Measurements from ENCODE around the gene NEDD4. TPM values are rescaled to one million over a fixed set of nuclear protein-coding genes. Genes with fewer than 3 reads are reported as not detected.
A peak's percentile ranks its signal among the peaks of the same experiment; 100 is the strongest.

NEDD4 gene
- total RNA-seq, 2 donors from 2014 or later = 10.4 to 16.5 TPM

DNA sequence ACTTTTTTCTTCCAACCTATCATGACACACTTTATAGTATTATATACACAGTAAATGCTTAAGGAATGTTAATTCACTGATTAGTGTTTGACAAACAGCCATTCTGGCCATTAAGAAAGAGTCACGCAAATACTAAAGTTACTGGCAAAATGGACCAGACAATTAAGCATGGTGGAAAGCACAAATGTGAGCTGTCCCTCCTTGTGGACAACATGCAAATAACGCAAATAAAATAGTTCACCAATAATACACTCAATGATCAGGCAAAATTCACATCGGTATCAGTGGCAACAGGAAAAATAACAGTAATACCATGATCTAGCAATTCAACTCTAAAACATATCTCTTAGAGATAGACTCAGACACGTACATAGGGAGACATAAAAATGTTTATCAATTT lies 71.7 kb downstream of the NEDD4 start:
- no peaks in the 10 kb centered on the region for H3K36me3 ChIP-seq (ENCODE audit: control insufficient read depth, insufficient read depth, low read length)
- H3K27ac Mint-ChIP-seq = no peak overlapping the region
- TF ChIP-seq, protein P1, sequence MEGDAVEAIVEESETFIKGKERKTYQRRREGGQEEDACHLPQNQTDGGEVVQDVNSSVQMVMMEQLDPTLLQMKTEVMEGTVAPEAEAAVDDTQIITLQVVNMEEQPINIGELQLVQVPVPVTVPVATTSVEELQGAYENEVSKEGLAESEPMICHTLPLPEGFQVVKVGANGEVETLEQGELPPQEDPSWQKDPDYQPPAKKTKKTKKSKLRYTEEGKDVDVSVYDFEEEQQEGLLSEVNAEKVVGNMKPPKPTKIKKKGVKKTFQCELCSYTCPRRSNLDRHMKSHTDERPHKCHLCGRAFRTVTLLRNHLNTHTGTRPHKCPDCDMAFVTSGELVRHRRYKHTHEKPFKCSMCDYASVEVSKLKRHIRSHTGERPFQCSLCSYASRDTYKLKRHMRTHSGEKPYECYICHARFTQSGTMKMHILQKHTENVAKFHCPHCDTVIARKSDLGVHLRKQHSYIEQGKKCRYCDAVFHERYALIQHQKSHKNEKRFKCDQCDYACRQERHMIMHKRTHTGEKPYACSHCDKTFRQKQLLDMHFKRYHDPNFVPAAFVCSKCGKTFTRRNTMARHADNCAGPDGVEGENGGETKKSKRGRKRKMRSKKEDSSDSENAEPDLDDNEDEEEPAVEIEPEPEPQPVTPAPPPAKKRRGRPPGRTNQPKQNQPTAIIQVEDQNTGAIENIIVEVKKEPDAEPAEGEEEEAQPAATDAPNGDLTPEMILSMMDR (conservative IDR thresholded peaks at IDR 0.05) = peak; percentile 46
- no peaks in the 10 kb centered on the region for H3K9me3 ChIP-seq (ENCODE audit: control insufficient read depth, low read length)
- no peaks in the 10 kb centered on the region for H3K36me3 Mint-ChIP-seq (ENCODE audit: low read depth)
- 91 to 96% methylated on average over 1 to 3 of the region's 4 CpGs for WGBS, 2 experiments (ENCODE audit: insufficient coverage in 1 of 2, insufficient read length in 1 of 2)
- H3K4me3 ChIP-seq (ENCODE audit: low read length) = no peak overlapping the region
- no peak overlapping the region for H3K27ac ChIP-seq (ENCODE audit: low read depth, low read length)
- no peak overlapping the region for H3K9ac ChIP-seq (ENCODE audit: extremely low read depth, low read length, poor library complexity, severe bottlenecking)
- no peaks in the 10 kb centered on the region for H3K27me3 Mint-ChIP-seq (ENCODE audit: insufficient read depth)
- DNase-seq = no peak
- no peaks in the 10 kb centered on the region for H3K9me3 Mint-ChIP-seq
- no peaks in the 10 kb centered on the region for H3K4me1 Mint-ChIP-seq
- no peaks in the 10 kb centered on the region for H3K4me1 ChIP-seq (ENCODE audit: control insufficient read depth, insufficient read depth, low read length)
- no peaks in the 10 kb centered on the region for H3K27me3 ChIP-seq (ENCODE audit: control insufficient read depth, insufficient read depth, low read length, poor library complexity, severe bottlenecking)
- no peak overlapping the region for H3K4me3 Mint-ChIP-seq

DNA sequence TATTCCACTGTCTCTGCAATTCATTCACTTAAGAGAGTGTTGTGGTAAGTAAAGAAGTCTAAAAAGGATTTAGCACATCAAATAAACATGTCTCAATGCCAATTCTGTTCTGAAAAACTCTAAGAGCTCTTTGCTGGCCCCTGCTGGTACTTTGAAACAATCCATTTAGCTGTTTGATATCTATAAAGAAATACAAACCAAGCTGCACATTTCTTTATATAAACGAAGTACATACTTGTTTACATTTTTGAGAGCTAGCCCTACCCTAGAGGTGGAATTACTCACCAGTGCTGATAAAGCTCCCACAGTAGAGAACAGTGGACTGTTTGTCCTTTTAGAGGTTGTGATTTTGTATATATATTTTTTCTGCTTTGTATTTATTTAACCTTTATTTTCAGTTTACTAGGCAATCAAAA lies 75.5 kb downstream of the NEDD4 start:
- Mint-ChIP-seq H3K27ac (no peak overlapping the region), H3K27me3 (ENCODE audit: insufficient read depth) (no peaks in the 10 kb centered on the region), H3K36me3 (ENCODE audit: low read depth) (no peaks in the 10 kb centered on the region), H3K4me3 (no peak overlapping the region), H3K4me1 (no peaks in the 10 kb centered on the region), H3K9me3 (no peaks in the 10 kb centered on the region)
- Histone ChIP-seq H3K9ac (ENCODE audit: extremely low read depth, low read length, poor library complexity, severe bottlenecking) (no peak overlapping the region), H3K27me3 (ENCODE audit: control insufficient read depth, insufficient read depth, low read length, poor library complexity, severe bottlenecking) (no peaks in the 10 kb centered on the region), H3K4me3 (ENCODE audit: low read length) (no peak overlapping the region), H3K4me1 (ENCODE audit: control insufficient read depth, insufficient read depth, low read length) (no peaks in the 10 kb centered on the region), H3K36me3 (ENCODE audit: control insufficient read depth, insufficient read depth, low read length) (no peaks in the 10 kb centered on the region), H3K27ac (ENCODE audit: low read depth, low read length) (no peak overlapping the region), H3K9me3 (ENCODE audit: control insufficient read depth, low read length) (no peaks in the 10 kb centered on the region)
- WGBS, 2 experiments (ENCODE audit: insufficient coverage in 1 of 2, insufficient read length in 1 of 2) = 0% methylated on average over 1 of the region's 1 CpG; no CpG with 5 or more reads in 1 of the 2 experiments
- TF ChIP-seq, protein P1 (conservative IDR thresholded peaks at IDR 0.05) = peak; percentile 73
- DNase-seq = no peak

DNA sequence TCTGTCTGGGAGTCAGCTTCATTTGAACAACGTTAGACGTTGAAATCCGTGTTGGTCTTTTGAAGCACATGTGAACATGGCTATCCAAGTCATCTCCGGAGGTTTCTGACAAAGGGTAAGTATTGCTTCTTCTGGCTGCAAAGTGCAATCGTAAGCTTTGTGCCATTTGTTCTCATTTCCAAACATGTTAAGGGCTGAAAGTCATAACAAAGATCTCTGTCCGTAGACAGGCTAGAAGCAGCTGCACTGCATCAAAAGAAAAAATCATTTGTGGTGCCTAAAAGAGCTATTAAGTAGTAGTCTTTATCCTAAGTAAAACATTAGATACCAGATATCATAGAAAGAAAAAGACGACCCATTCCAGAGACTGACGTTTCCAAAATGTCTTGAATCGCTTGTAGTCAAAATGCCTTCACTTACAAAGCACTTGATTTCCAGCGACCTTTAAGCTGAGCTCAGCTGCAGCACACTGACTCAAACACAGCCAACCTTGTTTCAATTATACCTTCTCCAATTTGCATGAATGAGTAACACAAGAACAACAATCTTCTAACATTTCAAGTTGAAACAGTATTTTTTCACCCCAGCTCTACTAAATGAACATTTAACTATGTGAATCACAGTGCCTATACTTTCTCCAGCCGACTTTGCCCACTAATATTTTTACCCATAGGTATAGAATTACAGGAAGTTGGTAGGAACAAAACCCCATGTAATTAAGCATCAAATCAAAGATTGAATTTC lies 76.6 kb downstream of the NEDD4 start:
- no peaks in the 10 kb centered on the region for H3K4me1 Mint-ChIP-seq
- Histone ChIP-seq H3K4me1 (ENCODE audit: control insufficient read depth, insufficient read depth, low read length) (no peaks in the 10 kb centered on the region), H3K9ac (ENCODE audit: extremely low read depth, low read length, poor library complexity, severe bottlenecking) (no peak overlapping the region), H3K27me3 (ENCODE audit: control insufficient read depth, insufficient read depth, low read length, poor library complexity, severe bottlenecking) (no peaks in the 10 kb centered on the region), H3K4me3 (ENCODE audit: low read length) (no peak overlapping the region), H3K27ac (ENCODE audit: low read depth, low read length) (no peak overlapping the region), H3K36me3 (ENCODE audit: control insufficient read depth, insufficient read depth, low read length) (no peaks in the 10 kb centered on the region), H3K9me3 (ENCODE audit: control insufficient read depth, low read length) (no peaks in the 10 kb centered on the region)
- DNase-seq = no peak
- no peaks in the 10 kb centered on the region for H3K9me3 Mint-ChIP-seq
- H3K27me3 Mint-ChIP-seq (ENCODE audit: insufficient read depth) = no peaks in the 10 kb centered on the region
- H3K4me3 Mint-ChIP-seq = no peak overlapping the region
- 83 to 87% methylated on average over 9 to 11 of the region's 11 CpGs for WGBS, 2 experiments (ENCODE audit: insufficient coverage in 1 of 2, insufficient read length in 1 of 2)
- no peaks in the 10 kb centered on the region for H3K36me3 Mint-ChIP-seq (ENCODE audit: low read depth)
- no peak overlapping the region for H3K27ac Mint-ChIP-seq
- TF ChIP-seq, protein P1 (conservative IDR thresholded peaks at IDR 0.05) = no peak
